H9 (cell line): ENCODE data around the gene ZNF407. TPM values are rescaled to one million over a fixed set of nuclear protein-coding genes. Genes with fewer than 3 reads are reported as not detected.

ENCODE experiments used
- DNase-seq: peaks from one replicate; pipeline ENCODE4 v3.0.0-alpha.2; 2017
- H2AFZ ChIP-seq: one replicate; pipeline ENCODE4 v1.6.1; 2013; ENCODE audit warnings: mild to moderate bottlenecking, low read length, control low read depth, moderate library complexity
- H2AK5ac ChIP-seq: 2 replicates; pipeline ENCODE4 v1.6.1; 2013; ENCODE audit warnings: low read length, control low read depth, mixed read lengths; ENCODE audit not compliant: insufficient read length
- H2BK120ac ChIP-seq: one replicate; pipeline ENCODE4 v1.6.1; 2013; ENCODE audit warnings: low read depth, mild to moderate bottlenecking, low read length, control low read depth, inconsistent platforms; ENCODE audit not compliant: poor library complexity, severe bottlenecking
- H2BK12ac ChIP-seq: 2 replicates; pipeline ENCODE4 v1.6.1; 2013; ENCODE audit warnings: low read length, control low read depth, mixed read lengths, low read depth; ENCODE audit not compliant: insufficient read length
- H2BK15ac ChIP-seq: 2 replicates; pipeline ENCODE4 v1.6.1; 2013; ENCODE audit warnings: low read depth, low read length, control low read depth
- H2BK20ac ChIP-seq: one replicate; pipeline ENCODE4 v1.6.1; 2013; ENCODE audit warnings: low read depth, mild to moderate bottlenecking, low read length, control low read depth, inconsistent platforms; ENCODE audit not compliant: poor library complexity, severe bottlenecking
- H2BK5ac ChIP-seq: 2 replicates; pipeline ENCODE4 v1.6.1; 2013; ENCODE audit warnings: low read length, control low read depth, mixed read lengths; ENCODE audit not compliant: insufficient read length
- H3K14ac ChIP-seq: 2 replicates; pipeline ENCODE4 v1.6.1; 2013; ENCODE audit warnings: low read length, control low read depth; ENCODE audit not compliant: insufficient read depth
- H3K18ac ChIP-seq: 2 replicates; pipeline ENCODE4 v1.6.1; 2013; ENCODE audit warnings: low read depth, mild to moderate bottlenecking, mixed read lengths, low read length, control low read depth; ENCODE audit not compliant: insufficient read length
- H3K23ac ChIP-seq: 2 replicates; pipeline ENCODE4 v1.6.1; 2013; ENCODE audit warnings: low read length, control low read depth, mixed read lengths, low read depth; ENCODE audit not compliant: insufficient read length
- H3K23me2 ChIP-seq: 2 replicates; pipeline ENCODE4 v1.6.1; 2013; ENCODE audit warnings: low read depth, mild to moderate bottlenecking, mixed read lengths, low read length, control low read depth; ENCODE audit not compliant: insufficient read length, poor library complexity, severe bottlenecking
- H3K27ac ChIP-seq: 2 replicates; pipeline ENCODE4 v1.5.1; 2013; ENCODE audit warnings: low read length, control low read depth, mixed read lengths, low read depth; ENCODE audit not compliant: insufficient read length
- H3K27me3 ChIP-seq: 2 replicates; pipeline ENCODE4 v1.6.1; 2013; ENCODE audit warnings: low read length, control low read depth, inconsistent platforms; ENCODE audit not compliant: insufficient read depth
- H3K4ac ChIP-seq: 2 replicates; pipeline ENCODE4 v1.6.1; 2013; ENCODE audit warnings: low read depth, mild to moderate bottlenecking, control low read depth, inconsistent platforms, low read length, moderate library complexity
- H3K4me1 ChIP-seq: 2 replicates; pipeline ENCODE4 v1.6.1; 2013; ENCODE audit warnings: low read length, control low read depth, inconsistent platforms; ENCODE audit not compliant: insufficient read depth
- H3K4me2 ChIP-seq: 2 replicates; pipeline ENCODE4 v1.6.1; 2013; ENCODE audit warnings: low read length, control low read depth, mixed read lengths; ENCODE audit not compliant: insufficient read length, insufficient read depth
- H3K56ac ChIP-seq: 2 replicates; pipeline ENCODE4 v1.6.1; 2013; ENCODE audit warnings: low read depth, mild to moderate bottlenecking, mixed read lengths, low read length, control low read depth; ENCODE audit not compliant: insufficient read length
- H3K79me1 ChIP-seq: 2 replicates; pipeline ENCODE4 v1.6.1; 2013; ENCODE audit warnings: low read depth, mild to moderate bottlenecking, moderate library complexity, low read length, control low read depth, inconsistent platforms; ENCODE audit not compliant: insufficient read depth, poor library complexity, severe bottlenecking
- H3K79me2 ChIP-seq: 2 replicates; pipeline ENCODE4 v1.6.1; 2013; ENCODE audit warnings: low read length, control low read depth, inconsistent platforms; ENCODE audit not compliant: insufficient read depth
- H3K9ac ChIP-seq: 2 replicates; pipeline ENCODE4 v1.6.1; 2013; ENCODE audit warnings: low read length, control low read depth, mixed read lengths; ENCODE audit not compliant: insufficient read length; ENCODE audit errors: extremely low read depth
- H3K9me3 ChIP-seq: one replicate; pipeline ENCODE4 v1.6.1; 2013; ENCODE audit warnings: low read depth, low read length, inconsistent platforms; ENCODE audit not compliant: control insufficient read depth
- H3T11ph ChIP-seq: one replicate; pipeline ENCODE4 v1.6.1; 2013; ENCODE audit warnings: mild to moderate bottlenecking, low read length, control low read depth, inconsistent platforms
- H4K20me1 ChIP-seq: one replicate; pipeline ENCODE4 v1.6.1; 2013; ENCODE audit not compliant: control insufficient read depth, insufficient read length, insufficient read depth
- H4K5ac ChIP-seq: 2 replicates; pipeline ENCODE4 v1.6.1; 2013; ENCODE audit warnings: low read depth, mild to moderate bottlenecking, mixed read lengths, low read length, control low read depth; ENCODE audit not compliant: insufficient read length
- H4K8ac ChIP-seq: replicated peaks from 2 replicates; pipeline ENCODE4 v1.6.1; 2013; ENCODE audit warnings: low read length, control low read depth, mixed read lengths, low read depth; ENCODE audit not compliant: insufficient read length
- H4K91ac ChIP-seq: 2 replicates; pipeline ENCODE4 v1.6.1; 2013; ENCODE audit warnings: low read depth, mild to moderate bottlenecking, moderate library complexity, mixed read lengths, low read length, control low read depth; ENCODE audit not compliant: insufficient read length
- H3K27ac Mint-ChIP-seq, 3 experiments: 2 replicates in 2 of 3; 3 replicates in 1 of 3; pipeline ENCODE4 v1.8.0; 2020 to 2021; ENCODE audit warnings: mixed read lengths in 3 of 3, mild to moderate bottlenecking in 1 of 3, moderate library complexity in 1 of 3
- H3K27me3 Mint-ChIP-seq: 2 replicates; pipeline ENCODE4 v1.8.0; 2021; ENCODE audit warnings: low read depth, mild to moderate bottlenecking, moderate library complexity, mixed read lengths
- H3K36me3 Mint-ChIP-seq, 3 experiments: 2 replicates in 2 of 3; 3 replicates in 1 of 3; pipeline ENCODE4 v1.8.0; 2020 to 2021; ENCODE audit warnings: low read depth in 3 of 3, mixed read lengths in 3 of 3; ENCODE audit not compliant: insufficient read depth in 1 of 3
- H3K4me1 Mint-ChIP-seq, 2 experiments: 2 replicates each; pipeline ENCODE4 v1.8.0; 2020; ENCODE audit warnings: mixed read lengths in 2 of 2
- H3K4me3 Mint-ChIP-seq, 2 experiments: 2 replicates in 1 of 2; 3 replicates in 1 of 2; pipeline ENCODE4 v1.8.0; 2020 to 2021; ENCODE audit warnings: mild to moderate bottlenecking in 2 of 2, mixed read lengths in 2 of 2, moderate library complexity in 1 of 2
- H3K9me3 Mint-ChIP-seq, 2 experiments: 2 replicates in 1 of 2; 3 replicates in 1 of 2; pipeline ENCODE4 v1.8.0; 2020; ENCODE audit warnings: mild to moderate bottlenecking in 2 of 2, mixed read lengths in 2 of 2, moderate library complexity in 1 of 2
- WGBS: extraction: QIAGEN DNeasy Blood & Tissue Kit; methylation state at CpG from one replicate; pipeline ENCODE4 v1.1.7; 2013; ENCODE audit warnings: missing lambda C conversion rate, low lambda C conversion rate, mixed read lengths; ENCODE audit not compliant: insufficient read length; ENCODE audit errors: extremely low coverage; 5-methylcytosine and 5-hydroxymethylcytosine counted together
- total RNA-seq: library from RNA; stranded (reverse); gene quantifications from 2 replicates; pipeline ENCODE4 v1.2.1, GENCODE V29; 2021
- TF ChIP-seq, protein P1 (sequence below): fragments of 200-600 bp; sonication (generic); conservative IDR thresholded peaks from 3 replicates; pipeline ENCODE4 v1.8.0; 2021; ENCODE audit warnings: antibody characterized with exemption, mild to moderate bottlenecking

Gene ZNF407
- total RNA-seq, 1 experiment from 2014 or later, result 8.7 TPM

DNA sequence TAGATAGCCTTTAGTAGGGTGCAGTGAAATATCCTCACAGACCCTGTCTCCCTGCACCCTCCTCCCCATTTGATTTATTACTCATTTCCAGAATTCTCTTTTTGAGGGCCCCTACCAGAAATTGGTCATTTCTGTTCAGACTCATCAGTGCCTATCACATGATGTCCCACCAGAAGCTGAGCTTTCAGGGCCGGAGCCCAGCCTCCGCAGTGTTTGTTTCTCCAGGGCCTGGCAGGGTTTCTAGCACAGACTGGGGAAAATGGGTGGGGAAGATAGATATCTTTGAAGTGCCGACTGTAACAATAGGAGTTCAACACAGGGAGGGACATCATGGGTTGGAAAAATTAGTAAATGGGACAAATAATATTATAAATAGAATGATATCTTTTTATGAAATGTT is 403.2 kb downstream of the ZNF407 start:
- H3K14ac ChIP-seq, result no peak overlapping the region
- H3K18ac ChIP-seq, result no peak overlapping the region
- no peak overlapping the region for H4K8ac ChIP-seq
- H2BK15ac ChIP-seq, result no peak overlapping the region
- no peaks in the 10 kb centered on the region for H3K27me3 ChIP-seq
- no peaks in the 10 kb centered on the region for H3K79me1 ChIP-seq
- no peak for DNase-seq
- no peak overlapping the region for H4K5ac ChIP-seq
- Mint-ChIP-seq H3K9me3 (no peaks in the 10 kb centered on the region), H3K27ac (no peak overlapping the region), H3K4me3 (no peak overlapping the region), H3K4me1 (peaks cover 17 to 20% of the 10 kb centered on the region in 2 experiments), H3K27me3 (no peaks in the 10 kb centered on the region), H3K36me3 (no peaks in the 10 kb centered on the region; a peak in 1 of 7 replicates)
- no CpG with 5 or more reads among the region's 3 CpGs for WGBS
- TF ChIP-seq, protein P1, sequence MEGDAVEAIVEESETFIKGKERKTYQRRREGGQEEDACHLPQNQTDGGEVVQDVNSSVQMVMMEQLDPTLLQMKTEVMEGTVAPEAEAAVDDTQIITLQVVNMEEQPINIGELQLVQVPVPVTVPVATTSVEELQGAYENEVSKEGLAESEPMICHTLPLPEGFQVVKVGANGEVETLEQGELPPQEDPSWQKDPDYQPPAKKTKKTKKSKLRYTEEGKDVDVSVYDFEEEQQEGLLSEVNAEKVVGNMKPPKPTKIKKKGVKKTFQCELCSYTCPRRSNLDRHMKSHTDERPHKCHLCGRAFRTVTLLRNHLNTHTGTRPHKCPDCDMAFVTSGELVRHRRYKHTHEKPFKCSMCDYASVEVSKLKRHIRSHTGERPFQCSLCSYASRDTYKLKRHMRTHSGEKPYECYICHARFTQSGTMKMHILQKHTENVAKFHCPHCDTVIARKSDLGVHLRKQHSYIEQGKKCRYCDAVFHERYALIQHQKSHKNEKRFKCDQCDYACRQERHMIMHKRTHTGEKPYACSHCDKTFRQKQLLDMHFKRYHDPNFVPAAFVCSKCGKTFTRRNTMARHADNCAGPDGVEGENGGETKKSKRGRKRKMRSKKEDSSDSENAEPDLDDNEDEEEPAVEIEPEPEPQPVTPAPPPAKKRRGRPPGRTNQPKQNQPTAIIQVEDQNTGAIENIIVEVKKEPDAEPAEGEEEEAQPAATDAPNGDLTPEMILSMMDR, result no peak
- H2BK12ac ChIP-seq, result no peak overlapping the region
- no peak overlapping the region for H3K27ac ChIP-seq
- no peak overlapping the region for H3K4ac ChIP-seq
- H4K91ac ChIP-seq, result no peak overlapping the region
- no peak overlapping the region for H3T11ph ChIP-seq
- H3K9ac ChIP-seq, result no peak overlapping the region
- no peak overlapping the region for H2BK120ac ChIP-seq
- H3K79me2 ChIP-seq, result no peaks in the 10 kb centered on the region
- H4K20me1 ChIP-seq, result no peaks in the 10 kb centered on the region
- H3K23ac ChIP-seq, result no peak overlapping the region
- no peak overlapping the region for H2AK5ac ChIP-seq
- no peaks in the 10 kb centered on the region for H3K9me3 ChIP-seq
- H2BK20ac ChIP-seq, result no peak overlapping the region
- no peak overlapping the region for H3K56ac ChIP-seq
- no peaks in the 10 kb centered on the region; the same call in 1 of the 2 replicates for H3K4me1 ChIP-seq
- no peaks in the 10 kb centered on the region for H3K23me2 ChIP-seq
- H3K4me2 ChIP-seq, result no peak overlapping the region
- no peak overlapping the region for H2AFZ ChIP-seq
- H2BK5ac ChIP-seq, result no peak overlapping the region
